Measurements from ENCODE around the gene NGLY1. TPM values are rescaled to one million over a fixed set of nuclear protein-coding genes. Genes with fewer than 3 reads are reported as not detected.

The NGLY1 gene
- total RNA-seq, 1 donor from 2014 or later = 31.7 TPM

DNA sequence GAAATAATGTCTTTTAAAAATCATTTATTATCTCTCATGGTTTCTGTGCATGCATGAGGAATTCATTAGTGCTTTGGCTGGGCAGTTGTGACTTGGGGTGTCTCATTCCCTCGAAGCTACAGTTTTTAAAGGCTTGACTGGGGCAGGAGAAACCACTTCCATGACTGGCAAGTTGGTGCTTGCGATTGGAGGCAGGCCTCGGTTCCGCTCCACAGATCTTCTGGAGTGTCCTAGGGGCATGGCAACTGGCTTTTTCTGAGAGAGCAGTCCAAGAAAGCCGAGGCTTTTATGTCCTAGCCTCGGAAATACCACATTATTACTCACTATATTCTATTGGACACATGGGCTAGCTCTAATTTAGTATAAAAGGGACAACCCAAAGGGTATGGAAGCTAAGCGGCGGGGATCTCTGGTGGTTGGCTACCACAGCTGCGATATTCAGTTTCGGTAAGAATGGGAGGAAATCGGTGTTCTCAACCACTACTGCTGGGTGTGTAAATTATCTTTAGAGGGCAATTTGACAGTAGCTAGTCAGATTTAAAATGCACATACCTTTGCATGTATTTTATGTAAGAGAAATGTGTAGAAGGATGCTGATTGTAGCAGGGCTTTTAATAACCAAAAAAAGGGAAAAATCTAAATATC, 69.8 kb downstream of the NGLY1 start:
- Histone ChIP-seq H3K9me3 (no peaks in the 10 kb centered on the region), H3K27me3 (no peaks in the 10 kb centered on the region), H3K4me1 (no peaks in the 10 kb centered on the region), H3K36me3 (no peaks in the 10 kb centered on the region), H3K4me3 (no peak overlapping the region), H3K27ac (no peak overlapping the region)
- no peak for TF ChIP-seq POLR2A (IDR thresholded peaks at IDR 0.05)
- no peak for TF ChIP-seq POLR2AphosphoS5 (IDR thresholded peaks at IDR 0.05; ENCODE audit: insufficient read depth in 1 of 2, low read depth in 1 of 2)
- TF ChIP-seq, protein P1, sequence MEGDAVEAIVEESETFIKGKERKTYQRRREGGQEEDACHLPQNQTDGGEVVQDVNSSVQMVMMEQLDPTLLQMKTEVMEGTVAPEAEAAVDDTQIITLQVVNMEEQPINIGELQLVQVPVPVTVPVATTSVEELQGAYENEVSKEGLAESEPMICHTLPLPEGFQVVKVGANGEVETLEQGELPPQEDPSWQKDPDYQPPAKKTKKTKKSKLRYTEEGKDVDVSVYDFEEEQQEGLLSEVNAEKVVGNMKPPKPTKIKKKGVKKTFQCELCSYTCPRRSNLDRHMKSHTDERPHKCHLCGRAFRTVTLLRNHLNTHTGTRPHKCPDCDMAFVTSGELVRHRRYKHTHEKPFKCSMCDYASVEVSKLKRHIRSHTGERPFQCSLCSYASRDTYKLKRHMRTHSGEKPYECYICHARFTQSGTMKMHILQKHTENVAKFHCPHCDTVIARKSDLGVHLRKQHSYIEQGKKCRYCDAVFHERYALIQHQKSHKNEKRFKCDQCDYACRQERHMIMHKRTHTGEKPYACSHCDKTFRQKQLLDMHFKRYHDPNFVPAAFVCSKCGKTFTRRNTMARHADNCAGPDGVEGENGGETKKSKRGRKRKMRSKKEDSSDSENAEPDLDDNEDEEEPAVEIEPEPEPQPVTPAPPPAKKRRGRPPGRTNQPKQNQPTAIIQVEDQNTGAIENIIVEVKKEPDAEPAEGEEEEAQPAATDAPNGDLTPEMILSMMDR (IDR thresholded peaks at IDR 0.05) = no peak
- intact Hi-C loops (cut with DNase I) = no loop called here
- no peak for DNase-seq (ENCODE audit: extremely low spot score in 2 of 2)

DNA sequence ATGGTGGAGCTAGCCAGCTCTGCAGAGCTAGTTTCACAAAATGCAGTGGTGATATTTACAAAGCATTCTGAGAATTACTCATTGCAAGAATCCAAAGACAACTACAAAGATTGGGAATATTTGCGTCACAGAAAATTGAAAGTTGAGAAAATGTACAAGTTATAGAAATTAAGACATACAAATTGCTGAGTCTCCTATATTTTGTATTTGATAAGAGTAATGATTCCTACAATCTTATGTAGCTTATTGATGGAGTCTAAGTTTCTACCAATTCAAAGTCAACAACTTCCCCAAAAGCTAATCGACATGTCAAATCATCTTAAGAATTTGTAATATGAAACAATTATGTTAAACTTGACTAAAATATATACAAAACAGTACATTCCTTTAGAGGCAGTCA, 72.2 kb downstream of the NGLY1 start:
- no peaks in the 10 kb centered on the region for H3K27me3 ChIP-seq
- no peak overlapping the region for H3K27ac ChIP-seq
- DNase-seq (ENCODE audit: extremely low spot score in 2 of 2) = no peak
- H3K4me1 ChIP-seq = no peaks in the 10 kb centered on the region
- H3K36me3 ChIP-seq = no peaks in the 10 kb centered on the region
- no peak for TF ChIP-seq POLR2A (IDR thresholded peaks at IDR 0.05)
- TF ChIP-seq POLR2AphosphoS5 (IDR thresholded peaks at IDR 0.05; ENCODE audit: insufficient read depth in 1 of 2, low read depth in 1 of 2) = no peak
- TF ChIP-seq, protein P1 (IDR thresholded peaks at IDR 0.05) = no peak
- intact Hi-C loops (cut with DNase I) = no loop called here
- no peaks in the 10 kb centered on the region for H3K9me3 ChIP-seq
- H3K4me3 ChIP-seq = no peak overlapping the region

DNA sequence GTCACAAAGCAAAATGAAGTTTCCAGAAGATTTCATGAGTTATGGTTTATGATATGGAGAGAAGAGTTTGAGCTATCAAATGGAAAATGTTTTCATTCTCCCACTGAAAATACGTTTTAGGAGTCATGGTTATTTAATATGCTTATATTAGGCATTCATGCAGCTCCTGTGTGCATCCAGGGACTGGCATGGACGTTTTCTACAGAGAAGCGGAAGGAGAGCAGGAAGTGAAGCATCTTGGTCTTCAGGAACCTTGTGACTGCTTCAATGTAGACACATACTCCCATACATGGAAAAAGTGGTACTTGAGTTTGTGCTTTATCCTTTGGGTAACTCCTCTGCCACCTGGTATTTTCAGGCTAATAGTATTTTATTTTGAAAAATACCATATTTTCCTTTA, 75.2 kb downstream of the NGLY1 start:
- H3K36me3 ChIP-seq = no peaks in the 10 kb centered on the region
- no peak overlapping the region for H3K27ac ChIP-seq
- no peak overlapping the region for H3K4me3 ChIP-seq
- H3K4me1 ChIP-seq = no peaks in the 10 kb centered on the region
- no peaks in the 10 kb centered on the region for H3K27me3 ChIP-seq
- intact Hi-C loops (cut with DNase I) = no loop called here
- TF ChIP-seq, protein P1 (IDR thresholded peaks at IDR 0.05) = no peak
- TF ChIP-seq POLR2A (IDR thresholded peaks at IDR 0.05) (no peak), POLR2AphosphoS5 (IDR thresholded peaks at IDR 0.05; ENCODE audit: insufficient read depth in 1 of 2, low read depth in 1 of 2) (no peak)
- DNase-seq (ENCODE audit: extremely low spot score in 2 of 2) = no peak
- no peaks in the 10 kb centered on the region for H3K9me3 ChIP-seq

GRCh38 chr3:25707268-25707926, 75.8 kb downstream of the NGLY1 start:
- intact Hi-C loops (cut with DNase I) = no loop called here
- Histone ChIP-seq H3K36me3 (no peaks in the 10 kb centered on the region), H3K27me3 (no peaks in the 10 kb centered on the region), H3K4me3 (no peak overlapping the region), H3K27ac (no peak overlapping the region), H3K9me3 (no peaks in the 10 kb centered on the region), H3K4me1 (no peaks in the 10 kb centered on the region)
- no peak for DNase-seq (ENCODE audit: extremely low spot score in 2 of 2)
- TF ChIP-seq POLR2A (IDR thresholded peaks at IDR 0.05) = no peak
- TF ChIP-seq POLR2AphosphoS5 (IDR thresholded peaks at IDR 0.05; ENCODE audit: insufficient read depth in 1 of 2, low read depth in 1 of 2) = no peak
- TF ChIP-seq, protein P1 (IDR thresholded peaks at IDR 0.05) = no peak

DNA sequence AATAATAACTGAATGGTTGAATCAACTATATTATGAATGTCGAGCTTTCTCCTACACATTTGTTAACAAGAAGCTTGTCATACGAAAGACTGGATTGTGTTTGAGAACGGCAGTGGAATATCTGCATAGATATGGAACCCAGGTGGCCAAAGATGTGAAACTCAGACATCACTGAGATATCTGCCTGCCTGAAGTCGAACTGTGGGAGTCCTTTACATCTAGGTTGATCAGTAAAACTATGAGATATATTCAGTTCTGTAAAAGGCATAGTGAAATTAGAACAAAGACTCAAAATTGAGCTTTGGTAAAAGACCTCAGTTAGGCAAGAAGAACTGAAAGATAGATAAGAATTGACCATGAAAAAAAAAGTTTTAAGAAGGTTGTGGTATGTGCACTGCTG, 77.0 kb downstream of the NGLY1 start:
- intact Hi-C loops (cut with DNase I) = no loop called here
- H3K36me3 ChIP-seq = no peaks in the 10 kb centered on the region
- H3K4me3 ChIP-seq = no peak overlapping the region
- no peak overlapping the region for H3K27ac ChIP-seq
- no peaks in the 10 kb centered on the region for H3K9me3 ChIP-seq
- H3K4me1 ChIP-seq = no peaks in the 10 kb centered on the region
- H3K27me3 ChIP-seq = no peaks in the 10 kb centered on the region
- TF ChIP-seq POLR2AphosphoS5 (IDR thresholded peaks at IDR 0.05; ENCODE audit: insufficient read depth in 1 of 2, low read depth in 1 of 2) (no peak), POLR2A (IDR thresholded peaks at IDR 0.05) (no peak)
- TF ChIP-seq, protein P1 (IDR thresholded peaks at IDR 0.05) = no peak
- no peak for DNase-seq (ENCODE audit: extremely low spot score in 2 of 2)
